PC-3 (cell line): ENCODE data around the gene ZDHHC18.

ENCODE experiments used
- CTCF ChIP-seq: fragments of 300-600 bp; sonication (generic); conservative IDR thresholded peaks from 2 replicates; pipeline ENCODE4 v1.5.1; 2017; ENCODE audit warnings: antibody characterized with exemption, low read depth, mild to moderate bottlenecking, low read length
- EZH2 ChIP-seq: fragments of 300-600 bp; sonication (generic); IDR thresholded peaks from one replicate; pipeline ENCODE4 v1.6.1; 2017; ENCODE audit warnings: antibody characterized with exemption, mild to moderate bottlenecking, low read length; ENCODE audit not compliant: unreplicated experiment
- EZH2phosphoT487 ChIP-seq: fragments of 300-600 bp; sonication (generic); IDR thresholded peaks from 2 replicates; pipeline ENCODE4 v1.6.1; 2018; ENCODE audit warnings: mild to moderate bottlenecking, antibody characterized with exemption, low read length, borderline replicate concordance

GRCh38 chr1:26782521-26783212 lies 43.8 kb upstream of the ZDHHC18 start:
- no peak for TF ChIP-seq EZH2
- no peak for TF ChIP-seq CTCF
- TF ChIP-seq EZH2phosphoT487, result no peak
